Stimulated activated CD8-positive, alpha-beta memory T cell treated with anti-CD3 and anti-CD28 coated beads, Interleukin-15, amount 100 ng/mL, for 48 hours (primary cell): ENCODE data around the gene PPIF.

ENCODE experiments used
- DNase-seq, 2 donors: peaks; one replicate each; pipeline ENCODE4 v3.0.0-alpha.2; 2020; ENCODE audit warnings: low read depth in 2 of 2

The PPIF gene

DNA sequence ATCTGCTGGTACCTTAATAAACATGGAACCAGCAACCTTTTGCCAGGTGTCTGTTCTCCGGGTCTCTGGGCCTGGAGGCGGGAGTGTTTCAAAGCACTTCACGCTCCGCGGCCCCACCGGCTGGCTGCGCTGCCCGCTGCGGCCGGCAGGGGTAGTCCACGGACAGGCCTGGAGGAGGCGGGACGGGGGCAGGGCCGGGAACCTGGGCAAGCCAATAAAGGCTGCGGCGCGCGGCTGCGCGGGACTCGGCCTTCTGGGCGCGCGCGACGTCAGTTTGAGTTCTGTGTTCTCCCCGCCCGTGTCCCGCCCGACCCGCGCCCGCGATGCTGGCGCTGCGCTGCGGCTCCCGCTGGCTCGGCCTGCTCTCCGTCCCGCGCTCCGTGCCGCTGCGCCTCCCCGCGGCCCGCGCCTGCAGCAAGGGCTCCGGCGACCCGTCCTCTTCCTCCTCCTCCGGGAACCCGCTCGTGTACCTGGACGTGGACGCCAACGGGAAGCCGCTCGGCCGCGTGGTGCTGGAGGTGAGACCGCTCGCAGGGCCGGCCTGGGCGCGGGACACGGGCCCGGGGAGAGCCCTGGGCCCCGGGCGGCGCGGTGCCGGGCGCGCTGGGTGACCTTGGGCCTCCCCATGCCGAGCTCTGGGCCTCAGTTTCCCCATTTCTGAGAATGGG, at the start of gene PPIF:
PPIF (plus strand) TSS at position 244 of the 668 bp plus-strand sequence; CDS start at position 324, 80 bp downstream.
- DNase-seq: peak; percentile 92

GRCh38 chr10:79298403-79299244, 48.6 kb upstream of the PPIF start:
- peak; percentile 54 to 62 for DNase-seq

DNA sequence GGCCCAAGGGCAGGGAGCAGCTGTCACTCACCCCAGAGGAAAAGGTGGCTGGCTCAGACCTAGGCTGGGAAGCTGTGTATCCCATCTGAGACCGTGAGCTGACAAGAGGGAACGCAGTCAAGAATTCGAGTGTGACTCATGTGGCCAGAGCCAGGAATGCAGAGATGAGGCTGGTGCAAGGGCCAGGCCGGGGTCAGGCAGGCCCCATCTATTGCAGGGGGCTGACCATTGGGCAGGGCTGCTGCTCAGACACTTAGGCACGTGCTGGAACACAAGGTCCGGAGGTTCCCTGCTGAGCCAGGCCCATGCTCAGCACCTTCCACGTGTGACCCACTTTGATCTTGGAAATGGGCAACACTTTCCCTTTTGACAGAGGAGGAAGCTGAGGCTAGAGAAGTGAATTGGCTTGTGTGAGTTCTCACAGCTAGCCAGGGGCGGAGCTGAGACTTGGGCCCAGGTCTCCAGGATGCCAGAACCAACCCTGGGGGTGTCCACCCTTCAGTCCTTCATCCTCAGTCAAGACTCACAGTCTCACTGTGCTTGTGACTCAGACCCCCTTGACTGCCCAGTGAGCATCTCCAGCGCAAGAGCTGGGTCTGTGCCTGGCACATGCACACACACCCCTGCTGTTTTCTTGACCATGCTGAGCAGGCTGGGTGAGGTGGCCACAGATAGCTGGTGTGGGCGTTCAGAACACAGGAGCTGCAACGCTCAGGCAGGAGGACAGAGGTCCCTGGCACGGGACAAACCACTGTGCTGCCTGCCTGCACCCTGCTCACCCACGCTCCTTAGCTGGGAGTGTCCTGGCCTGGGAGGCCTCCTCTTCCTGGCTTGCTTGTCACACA, 47.6 kb upstream of the PPIF start:
- DNase-seq: no peak

- DNase-seq: no peak
Measured at GRCh38 chr10:79300711-79301110, 46.6 kb upstream of the PPIF start.

GRCh38 chr10:79301754-79302530, 45.3 kb upstream of the PPIF start:
- DNase-seq: no peak

DNA sequence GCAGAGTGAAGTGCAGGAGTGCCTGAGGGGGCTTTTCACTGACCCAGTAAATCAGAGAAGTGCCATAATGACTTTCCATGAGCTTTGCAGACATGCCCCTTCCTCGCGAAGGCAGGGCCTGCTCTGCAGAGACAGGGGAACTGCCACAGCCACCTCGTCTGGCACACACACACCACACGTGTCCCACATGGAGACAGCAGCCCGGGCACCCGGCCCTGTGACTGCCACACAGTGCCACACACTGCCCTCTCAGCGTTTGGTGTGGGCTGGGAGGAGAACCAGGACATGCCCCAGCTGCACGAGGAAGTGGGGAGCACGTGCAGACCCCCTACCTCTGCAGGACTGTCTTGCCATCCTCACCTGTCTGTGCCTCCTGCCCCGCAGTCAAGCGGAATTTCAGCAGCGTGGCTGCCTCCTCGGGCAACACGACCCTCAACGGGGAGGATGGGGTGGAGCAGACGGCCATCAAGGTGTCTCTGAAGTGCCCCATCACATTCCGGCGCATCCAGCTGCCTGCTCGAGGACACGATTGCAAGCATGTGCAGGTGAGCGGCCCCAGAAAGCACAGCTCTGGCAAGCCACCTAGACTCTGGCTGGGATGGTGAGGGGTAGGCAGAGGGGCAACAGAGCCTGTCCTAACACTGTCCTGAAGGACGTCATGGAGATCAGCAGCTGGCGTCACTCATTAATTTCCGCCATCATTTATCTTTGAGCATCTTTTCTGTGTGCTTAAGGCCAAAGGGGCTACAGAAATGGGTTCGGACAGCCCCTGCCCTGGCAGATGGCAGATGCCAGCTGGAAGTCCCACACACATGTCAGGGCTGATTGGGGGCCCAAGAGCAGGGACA, 43.4 kb upstream of the PPIF start:
- DNase-seq: no peak

DNA sequence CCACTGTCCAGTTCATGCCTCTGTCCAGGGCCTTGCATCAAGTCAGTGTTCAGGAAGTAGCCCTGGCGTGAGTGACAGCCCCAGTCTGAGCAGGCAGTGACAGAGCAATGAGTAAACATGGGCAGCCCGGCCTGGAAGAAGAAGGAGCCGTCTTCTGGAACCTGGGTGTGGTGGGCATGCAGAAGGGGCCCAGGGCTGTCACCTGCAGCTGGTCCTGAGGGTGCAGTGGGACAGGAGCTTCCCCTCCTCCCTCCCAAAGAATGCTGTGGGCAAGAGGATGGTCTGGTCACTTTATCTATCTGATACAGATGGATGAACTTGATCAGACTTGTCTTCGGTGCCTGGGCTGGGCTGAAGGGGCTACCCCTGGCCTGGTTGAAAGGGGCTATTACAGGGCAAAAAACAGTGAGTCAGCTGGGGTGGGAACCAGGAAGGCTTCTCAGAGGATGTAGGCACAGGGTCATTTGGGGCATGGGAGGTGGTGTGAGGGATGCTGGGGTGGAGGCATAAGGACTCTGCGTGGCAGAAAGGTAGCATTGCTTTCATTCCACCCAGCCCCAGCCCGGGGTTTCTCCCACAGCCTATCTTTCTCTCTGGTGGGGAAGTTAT, 42.7 kb upstream of the PPIF start:
- no peak for DNase-seq

- no peak for DNase-seq
Measured at GRCh38 chr10:79305515-79305914, 41.8 kb upstream of the PPIF start.

DNA sequence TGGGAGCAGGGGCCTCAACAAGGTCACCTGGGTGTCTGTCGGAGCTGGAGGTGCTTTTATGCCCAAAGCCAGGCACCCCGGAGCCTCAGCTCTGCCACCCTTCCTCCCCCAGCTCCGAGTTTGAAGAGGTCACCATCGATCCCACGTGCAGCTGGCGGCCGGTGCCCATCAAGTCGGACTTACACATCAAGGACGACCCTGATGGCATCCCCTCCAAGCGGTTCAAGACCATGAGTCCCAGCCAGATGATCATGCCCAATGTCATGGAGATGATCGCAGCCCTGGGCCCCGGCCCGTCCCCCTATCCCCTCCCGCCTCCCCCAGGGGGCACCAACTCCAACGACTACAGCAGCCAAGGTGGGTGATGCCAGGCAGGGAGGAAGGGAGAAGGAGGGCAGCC, 41.3 kb upstream of the PPIF start:
- DNase-seq: no peak

- no peak for DNase-seq
Measured at GRCh38 chr10:79306644-79307220, 40.5 kb upstream of the PPIF start.

DNA sequence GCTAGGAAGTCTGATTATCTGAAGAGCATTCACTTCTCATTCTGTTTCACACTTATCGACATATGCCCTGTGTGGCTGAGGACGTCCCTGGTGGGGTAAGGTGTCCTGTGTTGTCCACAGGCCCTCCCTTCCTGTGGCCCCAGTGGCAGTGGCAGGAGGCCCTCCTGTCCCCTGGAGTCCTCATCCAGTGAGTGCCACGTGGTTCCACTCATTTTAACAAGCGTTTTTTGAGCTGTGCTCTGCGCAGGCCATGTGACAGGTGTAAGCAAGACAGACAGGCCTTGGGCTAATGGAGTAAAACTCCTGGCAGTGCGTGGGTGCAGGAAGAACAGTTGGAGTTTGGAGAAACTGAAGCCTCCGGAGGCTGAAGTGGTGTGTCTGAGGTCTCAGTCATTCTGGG, 39.3 kb upstream of the PPIF start:
- DNase-seq: no peak

DNA sequence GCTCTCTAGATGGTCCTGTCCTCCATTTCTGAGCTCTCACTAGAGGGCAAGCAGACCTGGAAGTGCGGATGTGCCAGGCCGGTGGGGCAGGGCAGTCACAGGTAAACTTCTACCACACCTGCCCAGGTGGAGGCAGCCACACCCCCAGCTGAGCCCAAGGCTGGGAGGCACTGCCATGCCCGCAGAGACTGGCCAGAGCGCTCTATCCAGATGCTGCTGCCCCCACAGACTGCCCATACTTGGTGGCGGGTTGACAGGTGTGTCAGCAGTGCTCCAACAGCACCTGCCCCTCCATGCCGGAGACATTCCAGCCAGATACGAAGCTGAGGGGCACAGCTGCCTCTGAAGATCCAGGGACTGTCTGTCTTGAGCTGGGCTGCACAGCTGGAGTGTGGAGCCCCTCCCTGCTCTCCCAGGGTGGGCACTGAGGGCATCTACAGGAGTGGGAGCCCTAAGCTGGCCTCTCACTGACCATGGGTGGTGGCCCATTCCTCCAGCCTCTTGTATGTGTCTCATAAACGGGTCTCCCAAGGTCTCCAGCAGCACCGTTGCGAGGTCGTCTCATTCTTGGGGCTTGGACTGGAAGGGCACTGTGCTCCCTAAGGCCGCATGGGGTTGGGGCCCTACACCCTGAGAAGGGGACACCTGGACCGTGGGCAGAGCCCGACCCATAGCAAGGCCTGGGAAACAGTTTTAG, 38.2 kb upstream of the PPIF start:
- DNase-seq: no peak

DNA sequence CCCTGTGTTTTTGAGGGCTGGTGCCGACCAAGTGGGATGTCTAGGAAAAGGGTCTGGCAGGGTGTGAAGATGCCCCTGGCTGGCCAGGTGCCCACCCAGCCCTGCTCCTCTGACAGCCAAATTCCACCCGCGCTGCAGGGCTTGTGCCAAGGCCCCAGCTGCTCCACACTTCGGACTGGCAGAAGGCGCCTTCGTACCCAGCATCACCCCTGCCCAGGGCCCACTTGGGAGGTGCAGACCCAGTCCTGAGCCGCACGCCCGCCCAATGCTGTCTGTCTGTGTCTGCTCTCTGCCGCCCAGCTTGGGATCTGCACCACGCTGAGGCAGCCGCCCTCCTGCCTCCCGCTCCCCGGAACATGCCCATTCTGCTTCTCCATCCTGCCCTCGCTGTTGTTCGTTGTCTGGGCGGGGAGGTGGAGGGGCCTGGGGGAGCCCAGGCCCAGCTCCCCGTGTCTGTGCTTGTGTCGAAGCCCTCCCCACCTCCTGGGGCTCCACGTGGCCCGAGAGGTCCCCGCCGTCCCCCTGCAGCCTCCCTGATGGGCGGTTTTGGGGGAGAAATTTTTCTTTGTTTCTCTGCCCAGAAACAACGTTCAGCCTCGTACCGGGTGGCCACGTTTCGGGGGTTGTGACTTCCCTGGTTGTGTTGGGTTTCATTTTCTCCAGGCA, 36.9 kb upstream of the PPIF start:
- DNase-seq: no peak

- no peak for DNase-seq
Measured at GRCh38 chr10:79310911-79311573, 36.2 kb upstream of the PPIF start.

GRCh38 chr10:79311581-79312407, 35.5 kb upstream of the PPIF start:
- no peak for DNase-seq

- DNase-seq: no peak
Measured at GRCh38 chr10:79312601-79313187, 34.6 kb upstream of the PPIF start.

- no peak for DNase-seq
Measured at GRCh38 chr10:79313320-79313719, 33.9 kb upstream of the PPIF start.
